ENCODE measurements around the gene POLE.
"Not testable (repeated sequence)": the region's sequence is repeated elsewhere in the genome, so short reads cannot be mapped to it uniquely, and the experiment has no call there.

POLE gene

GRCh38 chr12:132608231-132609171 is 78.6 kb downstream of the POLE start:
- DNase-seq = no peak

- no peak for DNase-seq
Observed at GRCh38 chr12:132606927-132607326, 80.2 kb downstream of the POLE start.

- no peak for DNase-seq
Observed at GRCh38 chr12:132606466-132606865, 80.7 kb downstream of the POLE start.

GRCh38 chr12:132605892-132606291 is 81.2 kb downstream of the POLE start:
- DNase-seq = no peak

GRCh38 chr12:132604668-132605441 is 82.3 kb downstream of the POLE start:
- DNase-seq = no peak

- DNase-seq = no peak
Observed at GRCh38 chr12:132604151-132604618, 83.0 kb downstream of the POLE start.

- no peak for DNase-seq
Observed at GRCh38 chr12:132603240-132604150, 83.6 kb downstream of the POLE start.

- no peak for DNase-seq
Observed at GRCh38 chr12:132602572-132603239, 84.4 kb downstream of the POLE start.

GRCh38 chr12:132601171-132601883 is 85.8 kb downstream of the POLE start:
- DNase-seq = no peak

- DNase-seq = peak; percentile 76
Observed at GRCh38 chr12:132600048-132601032, 86.8 kb downstream of the POLE start.

- not testable (repeated sequence) for DNase-seq
Observed at GRCh38 chr12:132599502-132599901, 87.6 kb downstream of the POLE start.

GRCh38 chr12:132597333-132598316 is 89.5 kb downstream of the POLE start:
- no peak for DNase-seq

GRCh38 chr12:132596016-132596415 is 91.1 kb downstream of the POLE start:
- no peak for DNase-seq

- DNase-seq = no peak
Observed at GRCh38 chr12:132595183-132595582, 92.0 kb downstream of the POLE start.

- peak; percentile 39 for DNase-seq
Observed at GRCh38 chr12:132593938-132594358, 93.2 kb downstream of the POLE start.

GRCh38 chr12:132593521-132593920 is 93.6 kb downstream of the POLE start:
- DNase-seq = no peak

- no peak for DNase-seq
Observed at GRCh38 chr12:132593071-132593470, 94.1 kb downstream of the POLE start.

GRCh38 chr12:132592282-132592970 is 94.7 kb downstream of the POLE start:
- DNase-seq = no peak

Data from suppressor macrophage treated with lipopolysaccharide for 4 hours (primary cell).